ENCODE measurements around the gene BAHD1.

DNA sequence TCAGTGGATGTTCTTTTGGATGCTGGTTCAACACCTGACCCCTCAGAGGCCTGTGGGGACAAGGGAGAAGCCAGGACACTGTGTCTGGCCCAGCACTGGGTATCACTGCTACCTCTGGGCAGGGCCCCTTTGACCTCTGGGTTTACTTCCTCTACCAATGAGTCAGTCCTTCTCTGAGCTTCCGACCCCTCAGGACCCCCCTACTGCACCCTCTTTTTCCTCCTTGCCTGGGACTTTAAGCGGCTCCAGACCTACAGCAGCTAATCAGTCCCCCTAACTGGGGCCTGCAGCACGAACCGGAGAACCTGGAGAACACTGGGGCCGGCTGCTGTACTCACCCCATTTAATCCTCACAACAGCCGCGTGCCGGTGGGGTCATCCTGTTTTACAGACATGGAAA lies 33.8 kb downstream of the BAHD1 start:
- TF ChIP-seq, protein P1, sequence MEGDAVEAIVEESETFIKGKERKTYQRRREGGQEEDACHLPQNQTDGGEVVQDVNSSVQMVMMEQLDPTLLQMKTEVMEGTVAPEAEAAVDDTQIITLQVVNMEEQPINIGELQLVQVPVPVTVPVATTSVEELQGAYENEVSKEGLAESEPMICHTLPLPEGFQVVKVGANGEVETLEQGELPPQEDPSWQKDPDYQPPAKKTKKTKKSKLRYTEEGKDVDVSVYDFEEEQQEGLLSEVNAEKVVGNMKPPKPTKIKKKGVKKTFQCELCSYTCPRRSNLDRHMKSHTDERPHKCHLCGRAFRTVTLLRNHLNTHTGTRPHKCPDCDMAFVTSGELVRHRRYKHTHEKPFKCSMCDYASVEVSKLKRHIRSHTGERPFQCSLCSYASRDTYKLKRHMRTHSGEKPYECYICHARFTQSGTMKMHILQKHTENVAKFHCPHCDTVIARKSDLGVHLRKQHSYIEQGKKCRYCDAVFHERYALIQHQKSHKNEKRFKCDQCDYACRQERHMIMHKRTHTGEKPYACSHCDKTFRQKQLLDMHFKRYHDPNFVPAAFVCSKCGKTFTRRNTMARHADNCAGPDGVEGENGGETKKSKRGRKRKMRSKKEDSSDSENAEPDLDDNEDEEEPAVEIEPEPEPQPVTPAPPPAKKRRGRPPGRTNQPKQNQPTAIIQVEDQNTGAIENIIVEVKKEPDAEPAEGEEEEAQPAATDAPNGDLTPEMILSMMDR (IDR thresholded peaks at IDR 0.05), result no peak
- TF ChIP-seq EZH2 (IDR thresholded peaks at IDR 0.05; ENCODE audit: borderline replicate concordance, insufficient read depth, low read depth, low read length, poor library complexity, severe bottlenecking), result no peak

Measured in B cell (primary cell).